ENCODE data around the gene SELENOS.
A peak's percentile ranks its signal among the peaks of the same experiment; 100 is the strongest.

Gene SELENOS

DNA sequence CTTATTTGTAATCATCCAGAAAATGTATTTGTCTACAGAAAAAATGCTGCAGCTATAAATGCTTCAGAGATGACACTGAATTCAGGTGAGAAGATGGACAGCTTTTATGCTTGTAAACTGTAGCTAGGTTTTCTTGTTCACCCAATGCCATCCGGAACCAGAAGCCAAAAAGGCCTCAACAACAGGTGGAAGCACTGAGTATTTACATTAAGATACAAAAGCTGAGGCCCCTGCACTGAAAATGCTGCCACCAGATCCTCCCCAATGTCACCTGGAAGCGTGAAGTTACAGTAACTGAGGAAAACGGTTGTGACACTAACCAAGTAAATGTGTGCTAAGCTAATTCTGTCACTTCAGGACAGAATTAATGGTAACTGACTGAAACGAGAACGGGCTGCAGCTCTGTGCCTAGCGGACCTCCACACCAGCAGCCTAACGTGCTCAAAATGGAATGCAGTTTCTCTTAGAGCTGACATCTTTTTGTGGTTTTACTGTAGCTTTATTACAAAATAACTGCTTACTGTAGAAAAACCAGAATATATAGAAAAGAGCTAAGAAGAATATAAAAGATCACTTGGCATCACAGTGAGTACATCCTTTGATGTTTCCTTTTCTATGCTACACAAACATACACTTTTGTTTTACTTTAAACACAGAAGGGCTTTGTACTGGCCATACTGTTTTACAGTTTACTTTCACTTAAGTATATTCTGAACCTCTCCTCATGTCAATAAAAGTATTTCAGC is 33.1 kb downstream of the SELENOS start:
- TF ChIP-seq Cebpa-rat (IDR thresholded peaks at IDR 0.05): no peak
- no peak overlapping the region for H3K4me3 ChIP-seq
- H3K9ac ChIP-seq: peak overlapping the region; percentile 44; the same call in 1 of the 2 replicates
- H3K4me2 ChIP-seq: peak overlapping the region; percentile 90
- peak overlapping the region; percentile 81 for H3K27ac ChIP-seq
- peaks cover 37% of the 10 kb centered on the region for H3K36me3 ChIP-seq
- H3K4me1 ChIP-seq: peaks cover 99% of the 10 kb centered on the region
- no peaks in the 10 kb centered on the region for H3K27me3 ChIP-seq
- peaks cover 3% of the 10 kb centered on the region for H3K9me3 ChIP-seq
- peaks cover 96% of the 10 kb centered on the region for H4K20me1 ChIP-seq

DNA sequence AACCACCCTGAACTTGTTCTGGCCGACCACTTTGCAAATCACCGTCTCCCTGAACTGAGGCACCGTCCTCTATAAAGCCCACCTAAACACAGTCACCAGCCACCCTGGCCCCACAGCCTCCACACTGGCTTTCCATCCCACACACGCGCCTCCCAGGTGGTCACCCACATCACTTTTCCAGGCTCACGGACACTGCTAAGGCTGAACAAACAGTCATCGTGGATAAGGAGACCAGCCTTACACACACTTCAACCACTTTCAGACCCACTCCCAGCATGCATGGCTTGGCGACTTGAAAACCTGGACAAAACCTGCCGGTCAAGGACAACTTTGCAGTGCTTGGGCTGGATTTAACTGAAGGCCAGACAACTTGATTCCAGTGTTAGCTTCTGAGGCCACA is 33.9 kb downstream of the SELENOS start:
- H3K27ac ChIP-seq: peak overlapping the region; percentile 81
- no peaks in the 10 kb centered on the region for H3K27me3 ChIP-seq
- no peak for TF ChIP-seq Cebpa-rat (IDR thresholded peaks at IDR 0.05)
- peaks cover 91% of the 10 kb centered on the region for H3K4me1 ChIP-seq
- peaks cover 43% of the 10 kb centered on the region for H3K36me3 ChIP-seq
- H3K4me2 ChIP-seq: peak overlapping the region; percentile 90
- peak overlapping the region; percentile 65; the same call in 1 of the 2 replicates for H3K9ac ChIP-seq
- peaks cover 11% of the 10 kb centered on the region for H3K9me3 ChIP-seq
- H3K4me3 ChIP-seq: no peak overlapping the region
- H4K20me1 ChIP-seq: peaks cover 96% of the 10 kb centered on the region

DNA sequence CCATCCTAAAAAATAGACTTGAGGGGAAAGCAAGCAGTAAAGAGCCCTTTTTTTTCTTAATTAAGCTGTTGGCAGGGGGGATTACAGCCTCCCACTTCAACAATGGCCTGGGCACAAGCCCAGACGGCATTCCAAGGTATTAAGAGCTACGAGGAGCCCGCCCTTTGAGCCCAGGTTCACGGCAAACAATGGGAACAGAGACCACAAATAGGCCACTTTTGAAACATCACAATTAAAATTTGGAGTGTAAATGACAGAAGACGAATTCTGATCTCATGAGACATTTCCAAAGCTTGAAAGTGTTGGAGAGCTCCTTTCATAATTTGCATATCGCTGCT is 34.3 kb downstream of the SELENOS start:
- Histone ChIP-seq H3K9ac (peak overlapping the region; percentile 65; the same call in 1 of the 2 replicates), H4K20me1 (peaks cover 95% of the 10 kb centered on the region), H3K27ac (peak overlapping the region; percentile 81)

DNA sequence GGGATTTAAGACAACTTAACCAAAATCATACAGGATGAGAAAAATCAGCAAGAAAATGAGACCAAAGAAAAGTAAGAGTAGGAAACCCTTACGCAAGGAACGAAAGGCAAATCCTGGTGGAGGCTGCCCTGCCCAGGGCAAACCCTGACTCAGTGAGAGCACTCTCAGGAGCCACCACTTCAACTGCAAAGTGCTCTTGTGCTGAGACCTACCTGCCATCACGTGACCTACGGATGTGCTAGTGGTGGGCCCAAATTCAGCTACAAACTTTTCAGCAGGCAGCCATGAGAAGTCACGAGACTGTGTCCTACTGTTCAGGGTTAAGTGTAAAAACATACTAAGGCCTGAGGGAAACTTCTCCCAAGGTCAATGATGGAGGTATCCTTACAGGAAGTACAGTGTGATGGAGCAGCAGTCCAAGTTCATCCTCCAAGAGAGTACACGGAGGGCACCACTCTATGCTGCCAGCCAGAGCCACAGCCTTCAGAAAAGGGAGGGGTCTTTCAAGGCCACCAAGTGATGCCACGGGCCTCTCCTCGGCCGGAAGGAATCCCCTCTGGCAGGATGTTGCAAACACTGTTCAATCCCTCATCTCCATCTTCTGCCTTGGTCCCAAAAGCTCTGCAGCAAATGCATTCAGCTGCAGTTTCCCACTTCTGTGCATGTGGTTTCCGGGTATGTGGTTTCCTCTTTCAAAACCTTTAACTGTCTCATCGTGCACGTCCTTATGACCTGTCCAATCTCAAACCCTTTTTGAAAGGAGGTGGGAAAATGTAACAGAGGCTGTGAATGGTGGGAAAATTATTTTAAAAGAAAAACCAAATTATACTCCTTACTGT is 34.9 kb downstream of the SELENOS start:
- H3K4me1 ChIP-seq: peaks cover 81% of the 10 kb centered on the region
- H3K27ac ChIP-seq: peak overlapping the region; percentile 81
- H3K27me3 ChIP-seq: no peaks in the 10 kb centered on the region
- peaks cover 91% of the 10 kb centered on the region for H4K20me1 ChIP-seq
- peaks cover 21% of the 10 kb centered on the region for H3K9me3 ChIP-seq
- H3K4me2 ChIP-seq: peak overlapping the region; percentile 90
- peak overlapping the region; percentile 65 for H3K9ac ChIP-seq
- peaks cover 41% of the 10 kb centered on the region for H3K36me3 ChIP-seq
- peak overlapping the region; percentile 50 for H3K4me3 ChIP-seq
- peak; percentile 38; the same call in 1 of the 2 replicates for TF ChIP-seq Cebpa-rat (IDR thresholded peaks at IDR 0.05)

More for the DNA sequence above, 34.3 kb downstream of the SELENOS start:
- H3K9me3 ChIP-seq: peaks cover 15% of the 10 kb centered on the region
- H3K4me2 ChIP-seq: peak overlapping the region; percentile 90
- H3K4me1 ChIP-seq: peaks cover 87% of the 10 kb centered on the region
- H3K4me3 ChIP-seq: peak overlapping the region; percentile 50
- TF ChIP-seq Cebpa-rat (IDR thresholded peaks at IDR 0.05): no peak
- peaks cover 43% of the 10 kb centered on the region for H3K36me3 ChIP-seq
- H3K27me3 ChIP-seq: no peaks in the 10 kb centered on the region

DNA sequence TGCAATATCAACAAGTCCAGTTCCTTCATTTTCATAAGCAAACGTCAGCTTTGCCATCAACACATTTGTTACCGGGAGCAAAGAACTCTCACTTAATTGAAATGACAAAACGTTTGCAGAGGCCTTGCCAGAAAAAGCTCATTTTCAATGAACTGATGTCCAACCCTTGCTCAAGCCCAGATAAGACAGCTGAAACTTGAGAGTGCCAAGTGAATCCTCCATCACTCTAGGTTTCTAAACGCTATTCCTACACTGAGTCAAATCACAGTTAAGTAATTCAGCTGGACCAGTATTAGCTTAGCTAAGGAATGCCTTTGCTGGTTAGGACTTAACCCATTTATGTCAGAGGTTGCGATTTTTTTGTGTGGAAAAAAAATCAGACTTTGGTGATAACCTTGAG is 36.9 kb downstream of the SELENOS start:
- TF ChIP-seq Cebpa-rat (IDR thresholded peaks at IDR 0.05): no peak
- Histone ChIP-seq H3K4me3 (no peak overlapping the region), H3K9ac (no peak overlapping the region), H3K27ac (no peak overlapping the region), H3K9me3 (peaks cover 40% of the 10 kb centered on the region), H3K4me1 (peaks cover 61% of the 10 kb centered on the region), H3K27me3 (no peaks in the 10 kb centered on the region), H3K36me3 (peaks cover 59% of the 10 kb centered on the region), H4K20me1 (peaks cover 83% of the 10 kb centered on the region), H3K4me2 (peak overlapping the region; percentile 90)

DNA sequence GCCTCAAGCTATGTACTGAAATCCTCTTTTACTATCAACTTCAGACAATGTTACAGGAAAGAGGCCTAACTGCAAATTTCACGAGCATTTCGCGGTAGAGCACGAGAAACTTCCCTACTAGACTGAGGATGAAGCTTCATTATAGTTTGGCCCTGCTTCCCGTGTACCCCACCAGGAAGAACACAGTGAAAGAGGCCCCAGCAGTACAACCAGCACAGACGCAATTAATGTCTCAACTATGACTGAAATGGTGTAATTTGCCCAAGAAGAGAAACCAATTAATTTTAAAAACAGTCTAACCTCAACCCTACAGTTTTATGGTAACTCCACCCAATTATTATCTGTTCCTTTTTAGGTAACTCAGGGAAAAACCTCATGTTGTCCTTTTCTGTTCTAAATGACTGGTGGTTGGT is 37.6 kb downstream of the SELENOS start:
- Histone ChIP-seq H3K27ac (no peak overlapping the region), H3K36me3 (peaks cover 62% of the 10 kb centered on the region), H3K4me3 (no peak overlapping the region), H3K27me3 (no peaks in the 10 kb centered on the region), H3K9ac (no peak overlapping the region), H4K20me1 (peaks cover 83% of the 10 kb centered on the region), H3K4me1 (peaks cover 55% of the 10 kb centered on the region), H3K9me3 (peaks cover 46% of the 10 kb centered on the region), H3K4me2 (no peak overlapping the region)
- no peak for TF ChIP-seq Cebpa-rat (IDR thresholded peaks at IDR 0.05)

DNA sequence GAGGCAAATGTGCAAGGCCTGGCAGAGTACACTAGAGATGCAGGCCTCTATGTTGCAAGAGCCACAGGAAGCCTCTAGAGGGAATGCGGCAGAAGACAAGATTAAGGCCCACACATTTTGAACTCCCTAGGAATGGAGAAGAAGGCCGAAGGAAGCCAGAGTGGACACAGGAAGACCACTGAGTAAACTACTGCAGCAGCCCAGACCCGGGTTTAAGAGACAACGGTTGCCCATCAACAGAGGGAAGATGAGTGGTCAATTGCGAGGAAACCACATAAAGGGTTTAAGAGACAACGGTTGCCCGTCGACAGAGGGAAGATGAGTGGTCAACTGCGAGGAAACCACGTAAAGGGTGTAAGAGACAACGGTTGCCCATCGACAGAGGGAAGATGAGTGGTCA is 40.0 kb downstream of the SELENOS start:
- H3K36me3 ChIP-seq: peaks cover 86% of the 10 kb centered on the region
- H4K20me1 ChIP-seq: peaks cover 83% of the 10 kb centered on the region
- H3K9me3 ChIP-seq: peaks cover 55% of the 10 kb centered on the region

DNA sequence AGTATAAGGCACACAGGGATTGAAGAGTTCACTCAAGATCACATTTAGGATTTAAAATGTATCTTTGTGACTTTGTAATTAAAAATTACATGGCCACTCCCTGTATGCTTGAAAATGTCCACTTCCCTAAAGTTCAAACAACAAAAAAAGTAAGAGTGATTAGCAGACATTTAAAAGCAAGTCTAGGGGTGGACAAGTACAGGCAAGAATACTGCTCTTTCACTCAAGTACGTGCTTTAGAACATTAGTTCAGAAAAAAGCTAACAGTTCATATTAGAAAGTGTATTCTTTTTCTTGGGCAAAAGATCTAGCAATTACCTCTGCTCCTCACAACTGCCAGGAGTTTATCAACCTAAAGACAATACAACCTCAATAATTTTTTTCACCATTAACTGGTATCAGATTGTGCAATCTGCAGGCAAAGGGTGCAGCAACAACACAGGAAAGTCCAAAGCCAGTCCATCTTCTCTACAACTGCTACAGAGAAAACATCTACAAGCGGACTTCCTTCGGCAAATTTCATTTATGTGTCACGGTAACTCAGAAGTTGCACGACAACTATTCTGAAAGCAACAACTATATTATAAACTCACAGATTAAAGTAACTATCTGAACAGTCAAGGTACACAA is 43.5 kb downstream of the SELENOS start:
- Histone ChIP-seq H3K9ac (no peak overlapping the region), H3K9me3 (peaks cover 79% of the 10 kb centered on the region), H3K36me3 (peaks cover 96% of the 10 kb centered on the region), H3K4me2 (no peak overlapping the region), H3K4me1 (no peaks in the 10 kb centered on the region; the same call in 1 of the 2 replicates), H3K27ac (no peak overlapping the region), H4K20me1 (peaks cover 81% of the 10 kb centered on the region), H3K4me3 (no peak overlapping the region), H3K27me3 (no peaks in the 10 kb centered on the region)
- TF ChIP-seq Cebpa-rat (IDR thresholded peaks at IDR 0.05): no peak

More for the DNA sequence above, 40.0 kb downstream of the SELENOS start:
- Histone ChIP-seq H3K4me3 (no peak overlapping the region), H3K9ac (no peak overlapping the region), H3K27ac (no peak overlapping the region), H3K4me1 (peaks cover 30% of the 10 kb centered on the region), H3K27me3 (no peaks in the 10 kb centered on the region), H3K4me2 (no peak overlapping the region)
- no peak for TF ChIP-seq Cebpa-rat (IDR thresholded peaks at IDR 0.05)

DNA sequence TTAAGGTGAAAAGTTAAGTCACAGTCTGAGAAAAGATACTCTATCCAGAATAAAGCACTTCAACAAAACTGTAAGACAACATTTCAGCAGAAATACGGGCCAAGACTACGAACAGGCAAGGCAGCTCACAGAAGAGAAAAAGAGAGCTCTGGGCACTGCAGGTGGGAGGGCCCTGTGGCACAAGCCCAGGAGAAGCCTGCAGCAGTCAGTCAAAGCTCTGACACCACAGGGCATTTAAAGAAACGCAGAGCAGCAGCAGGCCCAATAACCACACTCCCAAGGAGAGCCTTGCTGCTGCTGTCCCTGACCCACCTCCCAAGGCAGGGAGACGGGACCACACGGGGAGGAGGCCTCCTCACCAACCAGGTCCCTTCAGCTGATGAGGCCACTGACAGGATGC is 44.6 kb downstream of the SELENOS start:
- TF ChIP-seq Cebpa-rat (IDR thresholded peaks at IDR 0.05): no peak
- no peak overlapping the region for H3K4me3 ChIP-seq
- no peak overlapping the region for H3K9ac ChIP-seq
- H3K36me3 ChIP-seq: peaks cover 100% of the 10 kb centered on the region
- H3K4me2 ChIP-seq: no peak overlapping the region
- no peaks in the 10 kb centered on the region; the same call in 1 of the 2 replicates for H3K4me1 ChIP-seq
- H3K27ac ChIP-seq: peak overlapping the region; percentile 4; the same call in 1 of the 2 replicates
- peaks cover 85% of the 10 kb centered on the region for H4K20me1 ChIP-seq
- no peaks in the 10 kb centered on the region for H3K27me3 ChIP-seq
- H3K9me3 ChIP-seq: peaks cover 79% of the 10 kb centered on the region

All from BLaER1 (cell line).